Measurements from ENCODE around the gene PARD3. TPM values are rescaled to one million over a fixed set of nuclear protein-coding genes. Genes with fewer than 3 reads are reported as not detected.

PARD3 gene
- total RNA-seq, 1 donor from 2014 or later, result 35.4 TPM

- Histone ChIP-seq H3K4me2 (ENCODE audit: low read length) (peak overlapping the region; percentile 4), H3K4me3 (ENCODE audit: insufficient read depth, low read depth, low read length) (no peak overlapping the region), H3K27ac (ENCODE audit: low read depth, low read length) (no peak overlapping the region), H3K79me2 (ENCODE audit: insufficient read depth, low read length) (peaks cover 33% of the 10 kb centered on the region), H3K9me3 (ENCODE audit: insufficient read depth, low read depth, low read length) (no peaks in the 10 kb centered on the region), H3K4me1 (ENCODE audit: insufficient read depth, low read length) (no peaks in the 10 kb centered on the region), H3K9ac (ENCODE audit: low read length) (no peak overlapping the region), H4K20me1 (ENCODE audit: insufficient read depth, low read length) (peaks cover 50% of the 10 kb centered on the region), H3K27me3 (ENCODE audit: insufficient read depth, low read length) (no peaks in the 10 kb centered on the region), H2AFZ (ENCODE audit: low read depth, low read length) (no peak overlapping the region), H3K36me3 (ENCODE audit: insufficient read depth, low read length) (no peaks in the 10 kb centered on the region)
- peak; percentile 43 for FAIRE-seq
- Mint-ChIP-seq H3K27me3 (ENCODE audit: low read depth, unreplicated experiment) (no peaks in the 10 kb centered on the region), H3K27ac (ENCODE audit: unreplicated experiment) (peak overlapping the region; percentile 87), H3K36me3 (ENCODE audit: low read depth, unreplicated experiment) (no peaks in the 10 kb centered on the region), H3K9me3 (ENCODE audit: unreplicated experiment) (no peaks in the 10 kb centered on the region), H3K4me3 (ENCODE audit: unreplicated experiment) (peak overlapping the region; percentile 54), H3K4me1 (ENCODE audit: low read depth, unreplicated experiment) (peaks cover 28% of the 10 kb centered on the region)
- TF ChIP-seq, protein P1, sequence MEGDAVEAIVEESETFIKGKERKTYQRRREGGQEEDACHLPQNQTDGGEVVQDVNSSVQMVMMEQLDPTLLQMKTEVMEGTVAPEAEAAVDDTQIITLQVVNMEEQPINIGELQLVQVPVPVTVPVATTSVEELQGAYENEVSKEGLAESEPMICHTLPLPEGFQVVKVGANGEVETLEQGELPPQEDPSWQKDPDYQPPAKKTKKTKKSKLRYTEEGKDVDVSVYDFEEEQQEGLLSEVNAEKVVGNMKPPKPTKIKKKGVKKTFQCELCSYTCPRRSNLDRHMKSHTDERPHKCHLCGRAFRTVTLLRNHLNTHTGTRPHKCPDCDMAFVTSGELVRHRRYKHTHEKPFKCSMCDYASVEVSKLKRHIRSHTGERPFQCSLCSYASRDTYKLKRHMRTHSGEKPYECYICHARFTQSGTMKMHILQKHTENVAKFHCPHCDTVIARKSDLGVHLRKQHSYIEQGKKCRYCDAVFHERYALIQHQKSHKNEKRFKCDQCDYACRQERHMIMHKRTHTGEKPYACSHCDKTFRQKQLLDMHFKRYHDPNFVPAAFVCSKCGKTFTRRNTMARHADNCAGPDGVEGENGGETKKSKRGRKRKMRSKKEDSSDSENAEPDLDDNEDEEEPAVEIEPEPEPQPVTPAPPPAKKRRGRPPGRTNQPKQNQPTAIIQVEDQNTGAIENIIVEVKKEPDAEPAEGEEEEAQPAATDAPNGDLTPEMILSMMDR (IDR thresholded peaks at IDR 0.05; ENCODE audit: insufficient read depth, low read depth, low read length), result peak; percentile 85
- no peak for TF ChIP-seq EZH2 (IDR thresholded peaks at IDR 0.05; ENCODE audit: insufficient read depth, low read length)
- peak; percentile 50 for DNase-seq (ENCODE audit: low read depth)
Measured at GRCh38 chr10:34655286-34656170, 159.6 kb downstream of the PARD3 start.

- TF ChIP-seq EZH2 (IDR thresholded peaks at IDR 0.05; ENCODE audit: insufficient read depth, low read length), result no peak
- TF ChIP-seq, protein P1 (IDR thresholded peaks at IDR 0.05; ENCODE audit: insufficient read depth, low read depth, low read length), result no peak
- Histone ChIP-seq H4K20me1 (ENCODE audit: insufficient read depth, low read length) (peaks cover 51% of the 10 kb centered on the region), H3K36me3 (ENCODE audit: insufficient read depth, low read length) (no peaks in the 10 kb centered on the region), H3K4me1 (ENCODE audit: insufficient read depth, low read length) (no peaks in the 10 kb centered on the region), H3K27ac (ENCODE audit: low read depth, low read length) (no peak overlapping the region), H3K4me3 (ENCODE audit: insufficient read depth, low read depth, low read length) (no peak overlapping the region), H3K27me3 (ENCODE audit: insufficient read depth, low read length) (no peaks in the 10 kb centered on the region), H3K9me3 (ENCODE audit: insufficient read depth, low read depth, low read length) (no peaks in the 10 kb centered on the region), H3K4me2 (ENCODE audit: low read length) (no peak overlapping the region), H3K79me2 (ENCODE audit: insufficient read depth, low read length) (peaks cover 44% of the 10 kb centered on the region), H3K9ac (ENCODE audit: low read length) (no peak overlapping the region), H2AFZ (ENCODE audit: low read depth, low read length) (no peak overlapping the region)
- H3K27me3 Mint-ChIP-seq (ENCODE audit: low read depth, unreplicated experiment), result no peaks in the 10 kb centered on the region
- no peak overlapping the region for H3K4me3 Mint-ChIP-seq (ENCODE audit: unreplicated experiment)
- DNase-seq (ENCODE audit: low read depth) (no peak), FAIRE-seq (no peak)
- no peaks in the 10 kb centered on the region for H3K9me3 Mint-ChIP-seq (ENCODE audit: unreplicated experiment)
- H3K36me3 Mint-ChIP-seq (ENCODE audit: low read depth, unreplicated experiment), result no peaks in the 10 kb centered on the region
- H3K4me1 Mint-ChIP-seq (ENCODE audit: low read depth, unreplicated experiment), result peaks cover 28% of the 10 kb centered on the region
- no peak overlapping the region for H3K27ac Mint-ChIP-seq (ENCODE audit: unreplicated experiment)
Measured at GRCh38 chr10:34654211-34654610, 160.9 kb downstream of the PARD3 start.

GRCh38 chr10:34653530-34653929 lies 161.6 kb downstream of the PARD3 start:
- FAIRE-seq (no peak), DNase-seq (ENCODE audit: low read depth) (no peak)
- Histone ChIP-seq H3K27me3 (ENCODE audit: insufficient read depth, low read length) (no peaks in the 10 kb centered on the region), H3K36me3 (ENCODE audit: insufficient read depth, low read length) (no peaks in the 10 kb centered on the region), H3K4me3 (ENCODE audit: insufficient read depth, low read depth, low read length) (no peak overlapping the region), H3K4me2 (ENCODE audit: low read length) (no peak overlapping the region), H3K79me2 (ENCODE audit: insufficient read depth, low read length) (peaks cover 48% of the 10 kb centered on the region), H3K4me1 (ENCODE audit: insufficient read depth, low read length) (no peaks in the 10 kb centered on the region), H3K9me3 (ENCODE audit: insufficient read depth, low read depth, low read length) (no peaks in the 10 kb centered on the region), H2AFZ (ENCODE audit: low read depth, low read length) (no peak overlapping the region), H4K20me1 (ENCODE audit: insufficient read depth, low read length) (peaks cover 58% of the 10 kb centered on the region), H3K9ac (ENCODE audit: low read length) (no peak overlapping the region), H3K27ac (ENCODE audit: low read depth, low read length) (no peak overlapping the region)
- Mint-ChIP-seq H3K9me3 (ENCODE audit: unreplicated experiment) (no peaks in the 10 kb centered on the region), H3K27me3 (ENCODE audit: low read depth, unreplicated experiment) (no peaks in the 10 kb centered on the region), H3K36me3 (ENCODE audit: low read depth, unreplicated experiment) (no peaks in the 10 kb centered on the region), H3K27ac (ENCODE audit: unreplicated experiment) (no peak overlapping the region), H3K4me3 (ENCODE audit: unreplicated experiment) (no peak overlapping the region), H3K4me1 (ENCODE audit: low read depth, unreplicated experiment) (peaks cover 28% of the 10 kb centered on the region)
- TF ChIP-seq EZH2 (IDR thresholded peaks at IDR 0.05; ENCODE audit: insufficient read depth, low read length), result no peak
- TF ChIP-seq, protein P1 (IDR thresholded peaks at IDR 0.05; ENCODE audit: insufficient read depth, low read depth, low read length), result no peak

All from astrocyte (in vitro differentiated cells and primary cell).